Suprapubic skin (tissue), 4 donors: ENCODE results near the gene TIMP2. TPM values are rescaled to one million over a fixed set of nuclear protein-coding genes. Genes with fewer than 3 reads are reported as not detected.
"Not testable (repeated sequence)": the region's sequence is repeated elsewhere in the genome, so short reads cannot be mapped to it uniquely, and the experiment has no call there.

Experiments
- DNase-seq, 2 donors: peaks; one replicate each; pipeline ENCODE4 v3.0.0-alpha.2; 2019; ENCODE audit warnings: low spot score in 2 of 2
- H3K27ac ChIP-seq: fragments of 200-600 bp; sonication (generic); one replicate; pipeline ENCODE4 v1.5.1; 2019
- H3K27me3 ChIP-seq: fragments of 200-600 bp; sonication (generic); one replicate; pipeline ENCODE4 v1.5.1; 2019
- H3K36me3 ChIP-seq: fragments of 200-600 bp; sonication (generic); one replicate; pipeline ENCODE4 v1.5.1; 2019
- H3K4me1 ChIP-seq: fragments of 200-600 bp; sonication (generic); one replicate; pipeline ENCODE4 v1.5.1; 2019
- H3K4me3 ChIP-seq: fragments of 200-600 bp; sonication (generic); one replicate; pipeline ENCODE4 v1.5.1; 2019; ENCODE audit warnings: mild to moderate bottlenecking
- H3K9me3 ChIP-seq: fragments of 200-600 bp; sonication (generic); one replicate; pipeline ENCODE4 v1.5.1; 2019
- EP300 ChIP-seq: sonication (generic); formaldehyde crosslinking; IDR thresholded peaks from one replicate; pipeline ENCODE4 v1.6.1; 2017; ENCODE audit warnings: antibody characterized with exemption
- POLR2A ChIP-seq, 2 donors: fragments of 450-650 bp; IDR thresholded peaks; one replicate each; pipeline ENCODE4 v1.6.1; 2017; ENCODE audit warnings: antibody characterized with exemption in 2 of 2, mild to moderate bottlenecking in 2 of 2, moderate library complexity in 2 of 2
- POLR2AphosphoS5 ChIP-seq, 3 donors: sonication (generic); formaldehyde crosslinking; IDR thresholded peaks; one replicate each; pipeline ENCODE4 v1.6.1; 2017; ENCODE audit warnings: antibody characterized with exemption in 3 of 3
- WGBS: methylation state at CpG from one replicate; pipeline ENCODE4 v1.1.5; 2018; 5-methylcytosine and 5-hydroxymethylcytosine counted together
- total RNA-seq, 4 donors: library from RNA; depleted of rRNA; stranded (reverse); fragments of >200 nt; gene quantifications; one replicate each; pipeline ENCODE4 v1.1.0, GENCODE V29; 2016
- TF ChIP-seq, protein P1 (sequence below), 2 donors: fragments of 200-600 bp in 1 of 2; fragments of 450-650 bp in 1 of 2; sonication (generic) in 1 of 2; IDR thresholded peaks; one replicate each; pipeline ENCODE4 v1.5.1; 2016 to 2019; ENCODE audit warnings: antibody characterized with exemption in 2 of 2, mild to moderate bottlenecking in 1 of 2, moderate library complexity in 1 of 2

Gene TIMP2
- total RNA-seq, 4 donors from 2014 or later, result 48.4 to 114 (median 76.0) TPM

DNA sequence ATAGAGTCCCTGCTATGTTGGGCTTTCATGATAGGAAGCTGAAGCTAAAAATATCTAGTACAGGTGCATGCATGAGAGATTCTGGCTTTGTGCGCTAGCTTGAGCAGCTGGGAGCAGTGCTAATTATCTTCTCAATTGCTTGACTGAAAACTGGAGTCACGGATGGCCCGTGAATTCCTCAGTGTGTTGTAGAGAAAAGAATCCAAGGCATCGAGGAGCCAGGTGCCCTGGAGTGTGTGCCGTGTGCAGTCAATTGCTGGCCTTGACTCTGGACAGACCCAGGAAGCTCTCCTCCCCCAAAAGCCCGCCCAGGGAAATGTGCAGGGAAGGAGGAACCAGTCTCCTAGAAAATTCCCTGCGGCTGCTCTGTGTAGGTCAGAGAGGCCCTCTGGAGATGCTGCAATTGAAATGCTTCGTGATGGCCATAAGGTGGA, 40.3 kb upstream of the TIMP2 start:
- no peaks in the 10 kb centered on the region for H3K9me3 ChIP-seq
- no peaks in the 10 kb centered on the region for H3K36me3 ChIP-seq
- TF ChIP-seq POLR2AphosphoS5 (IDR thresholded peaks at IDR 0.05) (no peak), POLR2A (IDR thresholded peaks at IDR 0.05) (no peak), EP300 (no peak)
- TF ChIP-seq, protein P1, sequence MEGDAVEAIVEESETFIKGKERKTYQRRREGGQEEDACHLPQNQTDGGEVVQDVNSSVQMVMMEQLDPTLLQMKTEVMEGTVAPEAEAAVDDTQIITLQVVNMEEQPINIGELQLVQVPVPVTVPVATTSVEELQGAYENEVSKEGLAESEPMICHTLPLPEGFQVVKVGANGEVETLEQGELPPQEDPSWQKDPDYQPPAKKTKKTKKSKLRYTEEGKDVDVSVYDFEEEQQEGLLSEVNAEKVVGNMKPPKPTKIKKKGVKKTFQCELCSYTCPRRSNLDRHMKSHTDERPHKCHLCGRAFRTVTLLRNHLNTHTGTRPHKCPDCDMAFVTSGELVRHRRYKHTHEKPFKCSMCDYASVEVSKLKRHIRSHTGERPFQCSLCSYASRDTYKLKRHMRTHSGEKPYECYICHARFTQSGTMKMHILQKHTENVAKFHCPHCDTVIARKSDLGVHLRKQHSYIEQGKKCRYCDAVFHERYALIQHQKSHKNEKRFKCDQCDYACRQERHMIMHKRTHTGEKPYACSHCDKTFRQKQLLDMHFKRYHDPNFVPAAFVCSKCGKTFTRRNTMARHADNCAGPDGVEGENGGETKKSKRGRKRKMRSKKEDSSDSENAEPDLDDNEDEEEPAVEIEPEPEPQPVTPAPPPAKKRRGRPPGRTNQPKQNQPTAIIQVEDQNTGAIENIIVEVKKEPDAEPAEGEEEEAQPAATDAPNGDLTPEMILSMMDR (IDR thresholded peaks at IDR 0.05), result no peak
- 81% methylated on average over 8 of the region's 8 CpGs for WGBS
- no peak overlapping the region for H3K4me3 ChIP-seq
- H3K4me1 ChIP-seq, result peaks cover 7% of the 10 kb centered on the region
- H3K27me3 ChIP-seq, result no peaks in the 10 kb centered on the region
- H3K27ac ChIP-seq, result no peak overlapping the region
- no peak for DNase-seq

DNA sequence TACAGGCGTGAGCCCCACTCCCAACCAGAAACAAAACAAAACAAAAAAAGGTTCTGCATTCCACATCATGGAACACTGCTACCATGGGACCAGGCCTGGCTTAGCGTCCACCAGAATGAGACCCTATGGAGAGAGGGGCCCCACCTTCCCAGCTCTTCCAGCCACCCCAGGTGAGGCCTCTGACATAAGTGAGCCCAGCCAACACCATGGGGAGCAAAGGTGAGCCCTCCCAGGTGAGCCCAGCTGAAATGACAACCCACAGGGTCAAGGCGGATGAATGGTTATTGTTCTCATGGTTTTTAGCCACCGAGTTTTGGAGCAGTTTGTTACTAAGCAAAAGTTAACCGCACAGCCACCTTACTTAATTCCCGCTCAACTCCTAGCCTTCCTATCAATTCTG, 38.2 kb upstream of the TIMP2 start:
- DNase-seq, result no peak
- Histone ChIP-seq H3K27ac (no peak overlapping the region), H3K4me1 (peaks cover 7% of the 10 kb centered on the region), H3K4me3 (no peak overlapping the region), H3K27me3 (no peaks in the 10 kb centered on the region), H3K9me3 (no peaks in the 10 kb centered on the region), H3K36me3 (no peaks in the 10 kb centered on the region)
- TF ChIP-seq POLR2AphosphoS5 (IDR thresholded peaks at IDR 0.05) (no peak), POLR2A (IDR thresholded peaks at IDR 0.05) (no peak)
- TF ChIP-seq, protein P1 (IDR thresholded peaks at IDR 0.05), result no peak
- WGBS, result 95% methylated on average over 4 of the region's 6 CpGs

DNA sequence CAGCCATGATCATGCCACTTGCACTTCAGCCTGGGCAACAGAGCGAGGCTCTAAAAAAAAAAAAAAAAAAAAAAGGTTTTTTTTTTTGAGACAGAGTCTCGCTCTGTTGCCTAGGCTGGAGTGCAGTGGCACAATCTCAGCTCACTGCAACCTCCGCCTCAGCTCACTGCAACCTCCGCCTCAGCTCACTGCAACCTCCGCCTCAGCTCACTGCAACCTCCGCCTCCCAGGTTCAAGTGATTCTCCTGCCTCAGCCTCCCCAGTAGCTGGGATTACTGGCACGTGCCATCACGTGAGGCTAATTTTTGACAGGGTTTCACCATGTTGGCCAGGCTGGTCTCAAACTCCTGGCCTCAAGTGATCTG, 37.8 kb upstream of the TIMP2 start:
- 97% methylated on average over 5 of the region's 8 CpGs for WGBS

DNA sequence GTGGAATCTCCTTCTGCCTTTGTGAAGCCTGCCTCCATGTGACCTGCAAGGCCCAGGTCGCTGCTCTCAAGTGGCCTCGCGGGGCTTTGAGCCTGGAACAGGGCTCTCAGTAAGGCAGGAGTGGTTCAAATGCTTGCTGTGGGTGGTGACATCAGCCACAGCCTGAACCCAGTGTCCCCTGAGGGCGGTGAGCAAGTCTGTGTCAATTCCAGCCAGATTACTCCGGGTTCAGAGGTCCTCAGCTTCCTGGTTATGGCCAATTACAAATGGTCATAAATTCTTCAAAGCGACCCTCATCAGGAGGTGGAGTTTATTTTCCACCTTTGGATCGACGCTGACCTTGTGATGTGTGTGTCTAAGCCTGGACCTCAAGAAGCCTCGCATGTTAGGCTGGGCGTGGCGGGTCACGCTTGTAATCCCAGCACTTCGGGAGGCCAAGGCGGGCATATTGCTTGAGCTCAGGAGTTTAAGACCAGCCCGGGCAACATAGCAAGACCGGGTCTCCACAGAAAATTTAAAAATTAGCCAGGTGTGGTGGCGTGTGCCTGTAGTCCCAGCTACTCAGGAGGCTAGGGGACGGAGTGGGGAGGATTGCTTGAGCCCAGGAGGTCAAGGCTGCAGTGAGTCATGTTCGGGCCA, 37.3 kb upstream of the TIMP2 start:
- 69% methylated on average over 15 of the region's 19 CpGs for WGBS

More for the DNA sequence above, 37.8 kb upstream of the TIMP2 start:
- not testable (repeated sequence) for H3K4me1 ChIP-seq, H3K27me3 ChIP-seq, H3K4me3 ChIP-seq, DNase-seq, H3K36me3 ChIP-seq, H3K27ac ChIP-seq, H3K9me3 ChIP-seq

DNA sequence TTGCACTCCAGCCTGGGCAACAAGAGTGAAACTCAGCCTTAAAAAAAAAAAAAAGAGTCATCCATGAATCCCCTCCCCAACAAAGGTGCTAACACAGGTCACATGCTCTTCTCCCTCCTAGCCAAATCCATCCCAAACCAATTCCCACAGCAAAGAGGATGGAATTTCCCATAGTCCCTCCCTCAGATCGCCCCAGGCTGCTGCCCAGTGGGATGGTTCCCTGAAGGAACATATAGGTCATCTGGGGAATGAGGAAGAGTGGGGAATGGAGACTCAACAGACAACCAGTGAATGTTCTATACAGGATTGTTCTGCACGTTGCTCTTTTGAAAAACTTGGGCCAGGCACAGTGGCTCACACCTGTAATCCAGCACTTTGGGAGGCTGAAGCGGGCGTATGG, 36.4 kb upstream of the TIMP2 start:
- no peaks in the 10 kb centered on the region for H3K36me3 ChIP-seq
- TF ChIP-seq EP300, result no peak
- TF ChIP-seq, protein P1 (IDR thresholded peaks at IDR 0.05), result no peak
- H3K4me3 ChIP-seq, result no peak overlapping the region
- no peak overlapping the region for H3K27ac ChIP-seq
- peaks cover 7% of the 10 kb centered on the region for H3K4me1 ChIP-seq
- H3K27me3 ChIP-seq, result no peaks in the 10 kb centered on the region
- DNase-seq, result no peak
- H3K9me3 ChIP-seq, result no peaks in the 10 kb centered on the region
- 96% methylated on average over 4 of the region's 4 CpGs for WGBS

More for the DNA sequence above, 37.3 kb upstream of the TIMP2 start:
- no peak overlapping the region for H3K27ac ChIP-seq
- H3K4me3 ChIP-seq, result no peak overlapping the region
- peak in 1 of 2 donors; percentile 43 for DNase-seq
- TF ChIP-seq, protein P1 (IDR thresholded peaks at IDR 0.05), result no peak
- TF ChIP-seq EP300, result no peak
- TF ChIP-seq POLR2A (IDR thresholded peaks at IDR 0.05), result no peak
- TF ChIP-seq POLR2AphosphoS5 (IDR thresholded peaks at IDR 0.05), result no peak
- no peaks in the 10 kb centered on the region for H3K9me3 ChIP-seq
- H3K27me3 ChIP-seq, result no peaks in the 10 kb centered on the region
- no peaks in the 10 kb centered on the region for H3K36me3 ChIP-seq
- H3K4me1 ChIP-seq, result peaks cover 7% of the 10 kb centered on the region

DNA sequence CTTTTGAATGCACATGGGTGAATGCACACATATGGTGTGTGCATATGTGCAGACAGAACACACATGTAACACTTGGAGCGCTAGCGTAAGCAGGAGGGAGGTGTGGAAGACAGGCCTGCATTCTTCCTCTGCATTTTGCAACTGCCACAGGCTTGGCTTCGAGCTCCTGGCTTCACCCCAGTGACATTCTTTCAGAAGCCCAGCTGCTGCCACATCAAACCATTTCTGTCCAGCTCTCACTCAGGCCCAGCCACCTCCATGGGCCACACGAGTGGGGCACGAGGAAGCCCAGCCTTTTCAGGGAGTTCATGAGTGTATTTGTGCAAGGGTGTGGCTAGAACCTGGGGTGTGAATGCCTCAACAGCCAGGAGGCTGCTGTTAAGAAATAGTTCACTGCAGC, 35.7 kb upstream of the TIMP2 start:
- no peaks in the 10 kb centered on the region for H3K27me3 ChIP-seq
- TF ChIP-seq, protein P1 (IDR thresholded peaks at IDR 0.05), result no peak
- TF ChIP-seq POLR2AphosphoS5 (IDR thresholded peaks at IDR 0.05), result peak in 1 of 3 donors; percentile 54
- H3K4me1 ChIP-seq, result peaks cover 7% of the 10 kb centered on the region
- H3K9me3 ChIP-seq, result no peaks in the 10 kb centered on the region
- H3K27ac ChIP-seq, result no peak overlapping the region
- DNase-seq, result peak in 1 of 2 donors; percentile 80
- no peak overlapping the region for H3K4me3 ChIP-seq
- no peaks in the 10 kb centered on the region for H3K36me3 ChIP-seq
- WGBS, result 22% methylated on average over 5 of the region's 5 CpGs
